ENCODE results near the gene KCP.

DNA sequence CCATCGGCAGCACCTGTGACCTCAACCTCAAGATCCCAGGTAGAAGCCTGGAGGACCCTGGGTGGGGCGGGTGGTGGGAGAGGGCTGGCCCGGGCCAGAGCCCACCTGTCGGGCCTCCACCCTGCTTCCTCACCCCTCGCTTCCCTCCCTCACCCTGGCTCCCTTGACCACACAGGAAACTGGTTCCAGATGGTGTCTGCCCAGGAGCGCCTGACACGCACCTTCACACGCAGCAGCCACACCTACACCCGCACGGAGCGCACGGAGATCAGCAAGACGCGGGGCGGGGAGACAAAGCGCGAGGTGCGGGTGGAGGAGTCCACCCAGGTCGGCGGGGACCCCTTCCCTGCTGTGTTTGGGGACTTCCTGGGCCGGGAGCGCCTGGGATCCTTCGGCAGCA, 56.7 kb downstream of the KCP start:
- TF ChIP-seq POLR2AphosphoS5 (IDR thresholded peaks at IDR 0.05; ENCODE audit: low read depth, low read length): no peak
- TF ChIP-seq MEF2A (IDR thresholded peaks at IDR 0.05; ENCODE audit: borderline replicate concordance, low read depth): no peak

All from SK-N-SH (cell line).